GM19372 (cell line): ENCODE measurements around the gene KCNN1.
"Not testable (repeated sequence)": the region's sequence is repeated elsewhere in the genome, so short reads cannot be mapped to it uniquely, and the experiment has no call there.

Experiments used
- ATAC-seq: cut with Tn5 transposase; IDR thresholded peaks from one replicate; pipeline ENCODE4 v1.9.1; 2021; ENCODE audit warnings: mild to moderate bottlenecking, low read depth, moderate library complexity; ENCODE audit not compliant: unreplicated experiment

KCNN1 gene

GRCh38 chr19:17967257-17968051 is 547 bp downstream of the KCNN1 start:
- ATAC-seq, result no peak

- ATAC-seq, result no peak
Observed at GRCh38 chr19:17968362-17968761, 1.5 kb downstream of the KCNN1 start.

DNA sequence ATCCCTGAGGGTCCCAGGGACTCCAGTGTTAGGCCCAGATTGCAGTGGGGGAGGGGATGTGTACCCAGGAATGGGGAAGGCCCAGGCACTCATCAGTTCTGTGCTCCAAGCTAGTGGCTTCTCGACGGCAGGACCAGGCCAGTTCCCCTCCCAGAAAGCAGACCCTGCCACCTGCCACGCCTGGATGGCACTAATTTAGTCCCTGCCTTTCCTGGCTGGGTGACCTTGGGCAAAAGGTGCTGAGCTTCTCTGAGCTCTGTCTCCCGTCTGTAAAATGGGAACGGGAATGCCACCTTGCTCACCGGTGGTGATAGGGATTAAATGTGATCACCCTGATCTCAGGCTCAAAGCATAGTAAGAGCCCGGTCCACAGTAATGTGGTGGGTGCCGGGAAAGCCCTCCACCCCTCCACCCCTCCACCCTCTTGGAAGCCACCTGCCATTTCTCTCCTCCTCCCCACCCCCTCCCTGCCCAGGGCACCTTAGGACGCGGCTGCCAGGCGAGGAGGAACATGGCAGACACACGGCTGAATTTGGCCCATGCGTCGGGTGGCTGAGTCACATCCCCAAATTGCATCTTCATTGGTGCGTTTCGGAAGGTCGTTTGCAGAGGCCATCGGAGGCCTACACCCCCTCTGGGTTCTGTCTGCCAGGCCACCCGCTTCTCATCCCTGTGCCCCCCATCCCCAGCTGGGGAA is 2.3 kb downstream of the KCNN1 start:
- no peak for ATAC-seq

GRCh38 chr19:17972230-17972629 is 5.3 kb downstream of the KCNN1 start:
- no peak for ATAC-seq

DNA sequence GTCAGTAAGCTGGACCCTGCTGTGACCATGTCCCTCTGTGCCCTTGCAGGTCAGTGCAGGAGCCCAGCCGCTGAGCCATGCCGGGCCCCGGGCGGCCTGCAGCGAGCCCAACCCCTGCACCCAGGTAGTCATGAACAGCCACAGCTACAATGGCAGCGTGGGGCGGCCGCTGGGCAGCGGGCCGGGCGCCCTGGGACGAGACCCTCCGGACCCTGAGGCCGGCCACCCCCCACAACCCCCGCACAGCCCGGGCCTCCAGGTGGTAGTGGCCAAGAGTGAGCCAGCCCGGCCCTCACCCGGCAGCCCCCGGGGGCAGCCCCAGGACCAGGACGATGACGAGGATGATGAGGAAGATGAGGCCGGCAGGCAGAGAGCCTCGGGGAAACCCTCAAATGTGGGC is 6.9 kb downstream of the KCNN1 start:
- no peak for ATAC-seq

DNA sequence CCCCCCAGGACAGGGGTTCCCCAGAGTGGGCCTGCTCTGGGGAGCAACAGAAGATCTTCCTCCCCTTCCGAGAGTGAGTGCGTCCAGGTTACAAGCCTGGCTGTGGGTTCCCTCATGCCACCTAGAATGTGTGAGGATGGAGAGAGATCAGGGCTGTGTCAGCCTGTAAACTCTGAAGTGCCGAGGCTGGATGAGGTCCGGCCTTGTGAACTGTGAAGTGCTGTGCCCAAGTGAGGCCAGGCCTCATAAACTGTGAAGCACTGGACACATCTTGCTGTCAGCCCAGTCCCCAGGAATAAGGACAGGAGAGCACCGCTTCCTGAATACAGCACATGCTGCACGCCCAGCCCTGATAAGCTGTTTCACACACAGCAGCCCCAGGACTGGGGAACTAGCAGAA is 7.6 kb downstream of the KCNN1 start:
- no peak for ATAC-seq

DNA sequence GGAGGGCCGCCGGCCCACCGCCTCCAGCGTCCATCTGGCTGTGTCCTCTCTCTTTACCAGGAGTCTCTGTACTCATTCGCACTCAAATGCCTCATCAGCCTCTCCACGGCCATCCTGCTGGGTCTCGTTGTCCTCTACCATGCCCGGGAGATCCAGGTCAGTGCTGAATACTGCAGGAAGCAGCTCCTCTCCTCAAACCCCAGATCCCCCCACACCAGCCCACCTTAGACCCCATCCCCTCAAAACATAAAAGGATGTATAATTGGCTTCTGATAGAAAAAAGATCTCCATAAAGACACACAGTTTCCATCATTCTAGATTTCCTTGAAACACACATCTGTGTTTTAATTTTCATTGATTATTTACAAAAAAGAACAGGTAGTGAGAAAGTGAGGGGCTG is 8.1 kb downstream of the KCNN1 start:
- no peak for ATAC-seq

GRCh38 chr19:17977021-17977420 is 10.1 kb downstream of the KCNN1 start:
- no peak for ATAC-seq

GRCh38 chr19:17977488-17977887 is 10.6 kb downstream of the KCNN1 start:
- ATAC-seq, result no peak

- no peak for ATAC-seq
Observed at GRCh38 chr19:17981611-17982010, 14.7 kb downstream of the KCNN1 start.

DNA sequence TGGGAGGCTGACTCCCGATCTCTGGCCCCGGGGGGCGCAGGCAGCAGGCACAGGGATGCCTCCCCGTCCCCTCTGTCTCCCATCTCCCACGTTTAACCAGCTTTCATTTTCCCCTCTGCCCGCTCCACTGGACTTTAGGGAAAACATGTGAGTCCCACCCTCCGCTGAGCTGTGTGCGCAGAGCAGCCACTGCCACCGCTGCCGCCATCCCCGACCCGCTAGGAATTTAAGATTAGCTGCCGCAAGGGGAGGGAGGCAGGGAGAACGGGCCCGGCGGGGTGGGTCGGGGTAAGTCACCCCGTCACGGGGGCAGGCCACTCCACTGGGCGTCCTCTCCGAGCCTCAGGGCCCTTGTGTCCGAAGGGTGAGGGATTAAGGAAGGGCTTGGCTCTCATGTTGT is 15.5 kb downstream of the KCNN1 start:
- ATAC-seq, result no peak

DNA sequence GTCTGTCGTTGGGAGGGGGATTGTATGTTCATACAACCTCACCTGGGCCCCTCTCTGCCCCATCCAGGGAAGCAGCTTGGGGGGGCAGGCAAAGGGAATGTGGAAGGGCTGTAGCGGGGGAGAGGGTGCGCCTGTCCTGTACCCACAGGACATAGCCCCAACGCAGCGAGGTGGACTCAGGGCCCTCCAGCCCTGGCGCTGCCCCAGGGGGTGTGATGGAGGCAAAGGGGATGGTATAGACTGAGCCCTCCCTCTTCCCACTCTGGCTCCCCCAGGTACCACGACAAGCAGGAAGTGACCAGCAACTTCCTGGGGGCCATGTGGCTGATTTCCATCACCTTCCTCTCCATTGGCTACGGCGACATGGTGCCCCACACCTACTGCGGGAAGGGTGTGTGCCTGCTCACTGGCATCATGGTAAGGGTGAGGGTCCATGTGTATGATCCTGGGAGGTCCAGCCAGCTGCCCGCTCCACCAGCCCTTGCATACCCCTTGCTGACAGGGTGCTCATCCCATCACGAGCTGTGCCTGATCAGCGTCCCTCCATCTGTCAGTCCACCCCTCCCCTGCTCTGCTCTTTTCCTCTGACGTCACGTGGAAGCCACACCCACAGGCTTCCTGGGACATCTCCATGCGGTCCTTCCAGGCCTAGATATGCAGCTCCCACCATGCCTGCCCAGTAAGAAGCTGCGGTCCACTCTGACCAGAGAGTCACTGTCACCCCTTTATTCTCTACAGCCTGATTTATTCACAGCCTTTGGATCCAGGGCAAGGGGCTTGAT is 18.3 kb downstream of the KCNN1 start:
- ATAC-seq, result no peak

DNA sequence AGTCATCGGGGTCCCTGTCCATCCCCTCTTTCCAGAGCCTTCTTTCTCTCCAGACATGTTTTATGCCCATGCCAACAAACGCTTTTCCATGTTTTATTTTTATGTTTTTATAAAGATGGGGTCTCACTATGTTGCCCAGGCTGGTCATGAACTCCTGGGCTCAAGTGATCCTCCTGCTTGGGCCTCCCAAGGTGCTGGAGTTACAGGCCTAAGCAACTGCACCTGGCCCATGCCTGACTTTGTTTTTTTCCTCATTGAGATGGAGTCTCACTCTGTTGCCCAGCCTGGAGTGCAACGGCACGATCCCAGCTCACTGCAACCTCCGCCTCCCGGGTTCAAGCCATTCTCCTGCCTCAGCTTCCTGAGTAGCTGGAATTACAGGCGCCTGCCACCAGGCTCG is 19.7 kb downstream of the KCNN1 start:
- not testable (repeated sequence) for ATAC-seq

- ATAC-seq, result no peak
Observed at GRCh38 chr19:17988161-17988560, 21.3 kb downstream of the KCNN1 start.

GRCh38 chr19:17989425-17990094 is 22.7 kb downstream of the KCNN1 start:
- no peak for ATAC-seq

DNA sequence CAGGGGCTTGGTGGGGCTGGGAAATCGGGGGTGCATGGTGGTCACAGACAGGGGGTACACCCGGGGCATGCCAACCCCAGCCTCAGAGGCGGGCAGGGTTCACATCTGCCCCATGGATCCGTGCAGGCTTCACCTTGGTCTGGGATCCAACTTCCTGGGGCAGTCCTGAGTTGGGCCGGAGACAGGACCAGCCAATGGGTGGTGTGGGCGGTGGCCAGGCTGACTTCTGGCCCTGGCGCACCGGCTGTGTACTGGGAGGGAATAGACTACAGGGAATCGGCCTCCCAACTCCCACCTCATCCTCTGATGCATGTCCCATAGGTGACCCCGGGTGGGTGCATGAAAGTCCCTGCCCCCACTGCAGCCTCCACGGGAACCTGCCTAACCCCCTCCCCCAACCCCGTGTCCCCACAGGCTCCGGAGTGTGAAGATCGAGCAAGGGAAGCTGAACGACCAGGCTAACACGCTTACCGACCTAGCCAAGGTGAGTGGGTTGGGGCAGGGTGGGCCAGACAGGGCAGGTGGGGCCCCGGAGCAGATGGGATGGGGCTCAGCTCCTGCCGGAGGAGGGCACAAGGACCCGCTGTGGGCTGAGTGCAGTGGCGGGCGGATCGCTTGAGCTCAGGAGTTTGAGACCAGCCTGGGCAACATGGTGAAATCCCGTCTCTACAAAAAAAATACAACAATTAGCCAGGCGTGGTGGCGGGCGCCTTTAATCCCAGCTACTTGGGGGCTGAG is 26.3 kb downstream of the KCNN1 start:
- ATAC-seq, result no peak

DNA sequence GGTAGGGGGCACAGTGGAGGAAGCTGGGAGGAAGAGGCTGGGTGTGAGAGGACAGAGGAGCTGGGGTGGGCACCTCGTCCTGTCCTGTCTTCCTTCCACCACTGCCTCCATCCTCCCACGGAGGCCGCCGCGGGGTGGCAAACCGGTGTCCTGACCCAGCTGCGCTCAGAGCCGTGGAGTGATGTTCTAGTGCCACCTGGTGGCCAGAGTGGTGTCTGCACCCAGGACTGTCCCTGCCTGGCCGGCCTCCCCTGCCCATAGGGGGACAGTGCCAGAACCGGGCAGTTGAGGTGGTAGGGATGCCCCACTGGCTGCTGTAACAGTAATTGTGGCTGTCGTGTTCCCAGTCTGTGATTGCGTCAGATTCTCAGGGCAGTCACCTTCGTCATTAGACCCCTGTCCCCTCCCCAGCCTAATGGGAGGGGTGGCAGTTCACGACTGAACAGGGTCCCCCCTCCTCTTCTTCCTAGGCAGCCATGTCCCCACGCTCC is 30.0 kb downstream of the KCNN1 start:
- no peak for ATAC-seq

DNA sequence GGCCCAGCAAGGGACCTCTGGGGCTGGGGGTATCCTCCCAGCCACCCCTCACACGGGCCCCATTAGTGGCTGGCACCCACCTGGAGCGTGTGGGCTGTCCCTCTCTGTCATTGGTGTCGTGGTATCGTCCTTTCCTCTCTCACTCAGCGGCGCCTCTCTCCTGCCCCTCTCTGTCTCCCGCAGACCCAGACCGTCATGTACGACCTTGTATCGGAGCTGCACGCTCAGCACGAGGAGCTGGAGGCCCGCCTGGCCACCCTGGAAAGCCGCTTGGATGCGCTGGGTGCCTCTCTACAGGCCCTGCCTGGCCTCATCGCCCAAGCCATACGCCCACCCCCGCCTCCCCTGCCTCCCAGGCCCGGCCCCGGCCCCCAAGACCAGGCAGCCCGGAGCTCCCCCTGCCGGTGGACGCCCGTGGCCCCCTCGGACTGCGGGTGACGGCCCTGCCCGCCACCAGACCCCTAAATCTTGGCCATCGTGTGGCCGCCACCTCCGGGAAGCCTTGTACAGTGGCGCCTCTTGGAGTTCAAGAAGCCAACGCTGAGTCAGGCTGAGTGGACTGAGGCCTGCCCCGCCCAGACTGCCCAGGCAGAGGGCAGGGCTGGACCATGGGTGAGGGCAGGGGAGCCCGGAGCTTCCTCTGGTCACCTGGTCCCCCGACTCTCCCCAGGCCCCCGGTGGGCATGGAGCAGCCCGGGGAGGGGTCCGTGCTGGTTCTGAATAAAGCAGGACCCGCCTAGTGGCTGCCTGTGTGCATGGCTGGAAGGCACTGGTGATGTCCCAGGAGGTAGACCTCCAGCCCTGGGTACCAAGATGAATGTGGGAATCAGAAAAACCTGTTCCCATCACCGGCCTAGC is 31.3 kb downstream of the KCNN1 start:
- no peak for ATAC-seq

DNA sequence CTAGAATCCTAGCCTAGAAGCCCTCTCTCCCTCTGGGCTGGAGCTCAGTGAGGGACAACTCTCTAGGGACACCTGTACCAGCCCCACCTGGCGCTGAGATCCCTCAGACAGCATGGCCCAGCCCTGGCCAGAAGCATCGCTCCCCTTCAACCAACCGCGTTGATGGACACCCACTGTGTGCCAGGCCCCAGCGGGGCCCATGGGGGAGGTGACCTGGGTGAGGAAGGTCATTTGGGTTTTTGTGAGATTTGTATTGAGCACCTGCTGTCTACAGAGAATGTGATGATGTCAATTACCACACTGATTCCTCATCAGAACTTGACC is 31.9 kb downstream of the KCNN1 start:
- no peak for ATAC-seq
